Kidney (tissue), 14 donors: ENCODE measurements around the gene SH3BP5. TPM values are rescaled to one million over a fixed set of nuclear protein-coding genes. Genes with fewer than 3 reads are reported as not detected.

Experiments used
- DNase-seq, 5 donors: peaks; one replicate each; pipeline ENCODE4 v3.0.0-alpha.2; 2013 to 2020
- FAIRE-seq: peaks from 2 replicates; lab custom pipeline; 2012; peaks lifted over from hg19 to GRCh38; lab: Jason Lieb, UNC
- H3K27ac ChIP-seq, 2 donors: one replicate each; pipeline ENCODE4 v1.7.0; 2013; ENCODE audit warnings: low read depth in 2 of 2, low read length in 2 of 2, inconsistent platforms in 1 of 2
- H3K27me3 ChIP-seq: one replicate; pipeline ENCODE4 v1.7.1; 2013; ENCODE audit warnings: low read length, inconsistent platforms; ENCODE audit not compliant: control insufficient read depth, insufficient read depth
- H3K36me3 ChIP-seq, 3 donors: one replicate each; pipeline versions ENCODE4 v1.7.0 to v1.7.1; 2013; ENCODE audit warnings: low read length in 3 of 3, control low read depth in 1 of 3, inconsistent platforms in 1 of 3; ENCODE audit not compliant: insufficient read depth in 3 of 3, control insufficient read depth in 2 of 3
- H3K4me1 ChIP-seq, 3 donors: one replicate each; pipeline versions ENCODE4 v1.7.0 to v1.7.1; 2013; ENCODE audit warnings: low read length in 3 of 3, inconsistent platforms in 1 of 3, low read depth in 1 of 3; ENCODE audit not compliant: control insufficient read depth in 2 of 3, insufficient read depth in 2 of 3
- H3K4me3 ChIP-seq, 3 donors: one replicate each; pipeline versions ENCODE4 v1.7.0 to v1.8.1; 2013; ENCODE audit warnings: low read length in 3 of 3, control low read depth in 1 of 3, inconsistent platforms in 1 of 3
- H3K9ac ChIP-seq, 3 donors: one replicate each; pipeline versions ENCODE4 v1.7.0 to v1.7.1; 2013; ENCODE audit warnings: low read length in 3 of 3, control low read depth in 1 of 3, inconsistent platforms in 1 of 3
- H3K9me3 ChIP-seq, 3 donors: one replicate each; pipeline versions ENCODE4 v1.7.0 to v1.7.1; 2013; ENCODE audit warnings: low read length in 3 of 3, control low read depth in 1 of 3, inconsistent platforms in 1 of 3; ENCODE audit not compliant: control insufficient read depth in 2 of 3, insufficient read depth in 1 of 3
- intact Hi-C: fragments of 100-400 bp; cut with DNase I; formaldehyde crosslinking; loops from one replicate; pipeline ENCODE4 v1.11.1; 2022
- polyA plus RNA-seq: library from polyadenylated mRNA; stranded (reverse); fragments of 350-450 nt; fragmentation: Illumina TruSeq; extraction: RNeasy Lipid Tissue Mini Kit (QIAGEN cat#74804); gene quantifications from one replicate; pipeline ENCODE4 v1.2.3, GENCODE V29; 2014; ENCODE audit warnings: low read depth, low replicate concordance; ENCODE audit not compliant: insufficient read depth
- total RNA-seq: library from RNA; stranded (reverse); fragmentation: NEBNext Ultra II Directional; extraction: Animal tissue kit (Norgen Biotek cat#: 25700); gene quantifications from one replicate; pipeline ENCODE4 v1.2.1, GENCODE V29; 2021
- TF ChIP-seq, protein P1 (sequence below): IDR thresholded peaks from 3 replicates; pipeline ENCODE4 v1.5.1; 2012; ENCODE audit warnings: mild to moderate bottlenecking, moderate library complexity, borderline replicate concordance; ENCODE audit not compliant: insufficient read depth; ENCODE audit errors: extremely low read depth
- donor health status: control.
- donor health status: control.
- donor health status: control.
- donor health status: control.
- donor health status: control.
- donor health status: DM: yes; HTN: yes; CAD: no.
- donor health status: Normal renal cell carcinoma (clear cell type).

The SH3BP5 gene
- total and polyA plus RNA-seq, 2 donors from 2014 or later = 39.1 to 109 TPM

DNA sequence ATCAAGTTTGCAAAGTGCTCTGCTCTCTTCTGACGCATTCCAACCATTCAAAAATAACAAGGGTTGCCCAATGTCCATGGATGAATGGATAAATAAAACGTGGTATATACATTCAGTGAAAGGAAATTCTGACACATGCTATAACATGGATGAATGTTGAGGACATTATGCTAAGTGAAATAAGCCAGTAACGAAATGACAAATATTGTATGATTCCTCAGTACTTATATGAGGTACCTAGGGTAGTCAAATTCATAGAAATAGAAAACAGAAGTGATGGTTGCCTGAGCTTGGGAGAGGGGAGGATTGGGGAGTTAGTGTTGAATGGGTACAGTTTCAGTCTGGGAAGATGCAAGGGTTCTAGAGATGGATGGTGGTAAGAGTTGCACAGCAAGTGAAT, 33.9 kb downstream of the SH3BP5 start:
- Histone ChIP-seq H3K4me1 (peaks cover 0 to 21% (median 17%) of the 10 kb centered on the region in 3 donors), H3K4me3 (no peak overlapping the region), H3K9ac (no peak overlapping the region), H3K9me3 (no peaks in the 10 kb centered on the region), H3K36me3 (peaks cover 0 to 14% (median 3%) of the 10 kb centered on the region in 3 donors), H3K27me3 (no peaks in the 10 kb centered on the region), H3K27ac (peak overlapping the region in 1 of 2 donors; percentile 9)
- FAIRE-seq (no peak), DNase-seq (no peak)
- TF ChIP-seq, protein P1, sequence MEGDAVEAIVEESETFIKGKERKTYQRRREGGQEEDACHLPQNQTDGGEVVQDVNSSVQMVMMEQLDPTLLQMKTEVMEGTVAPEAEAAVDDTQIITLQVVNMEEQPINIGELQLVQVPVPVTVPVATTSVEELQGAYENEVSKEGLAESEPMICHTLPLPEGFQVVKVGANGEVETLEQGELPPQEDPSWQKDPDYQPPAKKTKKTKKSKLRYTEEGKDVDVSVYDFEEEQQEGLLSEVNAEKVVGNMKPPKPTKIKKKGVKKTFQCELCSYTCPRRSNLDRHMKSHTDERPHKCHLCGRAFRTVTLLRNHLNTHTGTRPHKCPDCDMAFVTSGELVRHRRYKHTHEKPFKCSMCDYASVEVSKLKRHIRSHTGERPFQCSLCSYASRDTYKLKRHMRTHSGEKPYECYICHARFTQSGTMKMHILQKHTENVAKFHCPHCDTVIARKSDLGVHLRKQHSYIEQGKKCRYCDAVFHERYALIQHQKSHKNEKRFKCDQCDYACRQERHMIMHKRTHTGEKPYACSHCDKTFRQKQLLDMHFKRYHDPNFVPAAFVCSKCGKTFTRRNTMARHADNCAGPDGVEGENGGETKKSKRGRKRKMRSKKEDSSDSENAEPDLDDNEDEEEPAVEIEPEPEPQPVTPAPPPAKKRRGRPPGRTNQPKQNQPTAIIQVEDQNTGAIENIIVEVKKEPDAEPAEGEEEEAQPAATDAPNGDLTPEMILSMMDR = no peak
- intact Hi-C loops = no loop called here

DNA sequence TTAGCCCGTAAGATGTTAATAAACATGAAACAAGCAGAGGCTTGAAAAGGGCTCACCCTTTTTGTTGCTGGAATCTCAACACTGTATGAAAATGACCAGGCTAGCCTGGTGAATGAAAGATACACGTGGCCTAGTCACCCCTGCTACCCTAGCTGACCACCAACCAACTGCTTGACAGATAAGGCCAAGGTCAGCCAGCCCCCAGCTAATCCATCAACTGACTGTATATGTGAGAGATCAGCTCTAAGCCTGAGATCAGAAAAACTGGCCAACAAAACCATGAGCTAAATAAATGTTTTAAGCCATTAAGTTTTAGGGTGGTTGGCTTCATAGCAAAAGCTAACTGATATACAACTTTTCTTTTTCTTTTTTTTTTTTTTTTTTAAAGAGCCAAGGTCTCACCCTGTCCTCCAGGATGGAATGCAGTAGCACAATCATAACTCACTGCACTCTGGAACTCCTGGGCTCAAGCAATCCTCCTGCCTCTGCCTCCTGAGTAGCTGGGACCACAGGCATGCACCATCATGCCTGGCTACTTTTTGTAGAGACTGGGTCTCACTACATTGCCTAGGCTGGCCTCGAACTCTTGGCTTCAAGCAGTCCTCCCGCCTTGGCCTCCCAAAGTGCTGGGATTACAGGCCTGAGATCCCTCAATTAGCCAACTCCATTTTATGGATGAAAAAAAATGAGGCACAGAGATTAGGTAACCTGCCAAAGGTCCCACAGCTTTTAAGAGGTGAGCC, 34.6 kb downstream of the SH3BP5 start:
- Histone ChIP-seq H3K9ac (no peak overlapping the region), H3K27ac (peak overlapping the region; percentile 7 to 94), H3K4me1 (peaks cover 3 to 28% (median 21%) of the 10 kb centered on the region in 3 donors), H3K4me3 (no peak overlapping the region), H3K27me3 (no peaks in the 10 kb centered on the region), H3K9me3 (no peaks in the 10 kb centered on the region), H3K36me3 (peaks cover 0 to 9% (median 3%) of the 10 kb centered on the region in 3 donors)
- FAIRE-seq (no peak), DNase-seq (peak in 1 of 5 donors; percentile 56)
- intact Hi-C loops = no loop called here
- TF ChIP-seq, protein P1 = no peak

DNA sequence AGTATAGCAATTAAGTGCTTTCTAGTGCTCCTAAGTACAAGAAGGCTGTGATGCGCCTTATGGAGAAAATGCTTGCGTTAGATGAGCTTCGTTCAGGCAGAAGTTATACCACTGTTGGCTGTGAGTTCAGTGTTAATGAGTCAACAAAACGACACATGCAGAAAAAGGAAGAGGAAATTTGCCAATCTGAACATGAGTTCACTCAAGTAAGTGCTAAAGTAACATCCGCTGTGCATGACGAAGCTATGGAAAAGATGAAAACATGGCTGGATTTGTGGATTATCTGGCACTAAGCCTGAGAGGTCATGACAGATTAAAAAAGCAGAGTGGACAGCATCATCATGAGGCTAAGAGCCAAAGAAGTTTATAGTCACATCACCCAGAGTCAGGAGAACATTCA, 36.9 kb downstream of the SH3BP5 start:
- H3K27ac ChIP-seq = peak overlapping the region; percentile 64 to 94
- FAIRE-seq (no peak), DNase-seq (peak in 1 of 5 donors; percentile 39)
- H3K9ac ChIP-seq = no peak overlapping the region
- H3K4me1 ChIP-seq = peaks cover 7 to 40% (median 33%) of the 10 kb centered on the region in 3 donors
- H3K27me3 ChIP-seq = no peaks in the 10 kb centered on the region
- intact Hi-C loops = no loop called here
- no peaks in the 10 kb centered on the region for H3K9me3 ChIP-seq
- TF ChIP-seq, protein P1 = no peak
- H3K4me3 ChIP-seq = no peak overlapping the region
- no peaks in the 10 kb centered on the region for H3K36me3 ChIP-seq
